Esophagus muscularis mucosa (tissue), 4 donors: ENCODE data around the gene GIMAP2.

Source experiments
- EP300 ChIP-seq: sonication (generic); formaldehyde crosslinking; IDR thresholded peaks from one replicate; pipeline ENCODE4 v1.6.1; 2017; ENCODE audit warnings: antibody characterized with exemption
- POLR2A ChIP-seq: fragments of 450-650 bp; IDR thresholded peaks from one replicate; pipeline ENCODE4 v1.6.1; 2017; ENCODE audit warnings: antibody characterized with exemption, moderate library complexity, mild to moderate bottlenecking, low read depth
- POLR2AphosphoS5 ChIP-seq, 2 donors: sonication (generic); formaldehyde crosslinking; IDR thresholded peaks; one replicate each; pipeline ENCODE4 v1.6.1; 2017; ENCODE audit warnings: antibody characterized with exemption in 2 of 2
- TF ChIP-seq, protein P1 (sequence below), 3 experiments: fragments of 200-600 bp in 2 of 3; fragments of 450-650 bp in 1 of 3; sonication (generic) in 2 of 3; IDR thresholded peaks; one replicate each; pipeline ENCODE4 v1.5.1; 2017 to 2019; ENCODE audit warnings: antibody characterized with exemption in 3 of 3, mild to moderate bottlenecking in 2 of 3, moderate library complexity in 1 of 3

DNA sequence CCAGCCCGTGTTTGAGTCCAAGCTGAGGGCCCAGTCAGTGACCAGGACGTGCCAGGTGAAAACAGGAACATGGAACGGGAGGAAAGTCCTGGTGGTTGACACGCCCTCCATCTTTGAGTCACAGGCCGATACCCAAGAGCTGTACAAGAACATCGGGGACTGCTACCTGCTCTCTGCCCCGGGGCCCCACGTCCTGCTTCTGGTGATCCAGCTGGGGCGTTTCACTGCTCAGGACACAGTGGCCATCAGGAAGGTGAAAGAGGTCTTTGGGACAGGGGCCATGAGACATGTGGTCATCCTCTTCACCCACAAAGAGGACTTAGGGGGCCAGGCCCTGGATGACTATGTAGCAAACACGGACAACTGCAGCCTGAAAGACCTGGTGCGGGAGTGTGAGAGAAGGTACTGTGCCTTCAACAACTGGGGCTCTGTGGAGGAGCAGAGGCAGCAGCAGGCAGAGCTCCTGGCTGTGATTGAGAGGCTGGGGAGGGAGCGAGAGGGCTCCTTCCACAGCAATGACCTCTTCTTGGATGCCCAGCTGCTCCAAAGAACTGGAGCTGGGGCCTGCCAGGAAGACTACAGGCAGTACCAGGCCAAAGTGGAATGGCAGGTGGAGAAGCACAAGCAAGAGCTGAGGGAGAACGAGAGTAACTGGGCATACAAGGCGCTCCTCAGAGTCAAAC is 56.9 kb downstream of the GIMAP2 start:
- TF ChIP-seq EP300 (no peak), POLR2A (no peak), POLR2AphosphoS5 (IDR thresholded peaks at IDR 0.05) (no peak)
- TF ChIP-seq, protein P1, sequence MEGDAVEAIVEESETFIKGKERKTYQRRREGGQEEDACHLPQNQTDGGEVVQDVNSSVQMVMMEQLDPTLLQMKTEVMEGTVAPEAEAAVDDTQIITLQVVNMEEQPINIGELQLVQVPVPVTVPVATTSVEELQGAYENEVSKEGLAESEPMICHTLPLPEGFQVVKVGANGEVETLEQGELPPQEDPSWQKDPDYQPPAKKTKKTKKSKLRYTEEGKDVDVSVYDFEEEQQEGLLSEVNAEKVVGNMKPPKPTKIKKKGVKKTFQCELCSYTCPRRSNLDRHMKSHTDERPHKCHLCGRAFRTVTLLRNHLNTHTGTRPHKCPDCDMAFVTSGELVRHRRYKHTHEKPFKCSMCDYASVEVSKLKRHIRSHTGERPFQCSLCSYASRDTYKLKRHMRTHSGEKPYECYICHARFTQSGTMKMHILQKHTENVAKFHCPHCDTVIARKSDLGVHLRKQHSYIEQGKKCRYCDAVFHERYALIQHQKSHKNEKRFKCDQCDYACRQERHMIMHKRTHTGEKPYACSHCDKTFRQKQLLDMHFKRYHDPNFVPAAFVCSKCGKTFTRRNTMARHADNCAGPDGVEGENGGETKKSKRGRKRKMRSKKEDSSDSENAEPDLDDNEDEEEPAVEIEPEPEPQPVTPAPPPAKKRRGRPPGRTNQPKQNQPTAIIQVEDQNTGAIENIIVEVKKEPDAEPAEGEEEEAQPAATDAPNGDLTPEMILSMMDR (IDR thresholded peaks at IDR 0.05): no peak
